SU-DHL-6 (cell line): ENCODE measurements around the gene IGLL5.

Experiments used
- H2AFZ ChIP-seq: fragments of 200-600 bp; sonication (generic); 2 replicates; pipeline ENCODE4 v1.6.1; 2014; ENCODE audit warnings: low read depth, mild to moderate bottlenecking, moderate library complexity, mixed read lengths, antibody characterized with exemption, low read length; ENCODE audit not compliant: severe bottlenecking
- H3F3A ChIP-seq: fragments of 200-600 bp; shearing (Covaris generic); 2 replicates; pipeline ENCODE4 v1.6.0; 2016; ENCODE audit warnings: antibody characterized with exemption, mild to moderate bottlenecking; ENCODE audit not compliant: insufficient read depth
- H3K27ac ChIP-seq: fragments of 200-600 bp; sonication (generic); 2 replicates; pipeline ENCODE4 v1.5.1; 2016; ENCODE audit warnings: low read depth, mild to moderate bottlenecking, low read length, moderate library complexity, mixed read lengths
- H3K27me3 ChIP-seq: fragments of 200-600 bp; sonication (generic), shearing (Covaris generic); 2 replicates; pipeline ENCODE4 v1.6.0; 2014; ENCODE audit warnings: mild to moderate bottlenecking, low read length
- H3K36me3 ChIP-seq: fragments of 200-600 bp; sonication (generic); 2 replicates; pipeline ENCODE4 v1.6.1; 2014; ENCODE audit warnings: mild to moderate bottlenecking, low read length, mixed read lengths
- H3K4me2 ChIP-seq: fragments of 300-600, 200-600 bp; shearing (Covaris generic), sonication (generic); 2 replicates; pipeline ENCODE4 v1.6.0; 2014; ENCODE audit warnings: low read length, low read depth, mild to moderate bottlenecking; ENCODE audit not compliant: poor library complexity, severe bottlenecking
- H3K4me3 ChIP-seq: fragments of 200-600 bp; sonication (generic); 2 replicates; pipeline ENCODE4 v1.5.1; 2014; ENCODE audit warnings: antibody characterized with exemption, low read length, mild to moderate bottlenecking, mixed read lengths; ENCODE audit not compliant: insufficient read depth, poor library complexity, severe bottlenecking
- H3K79me2 ChIP-seq: fragments of 200-600 bp; sonication (generic); 2 replicates; pipeline ENCODE4 v1.6.1; 2014; ENCODE audit warnings: mild to moderate bottlenecking, low read length, moderate library complexity; ENCODE audit not compliant: insufficient read depth
- H3K9ac ChIP-seq: fragments of 200-600 bp; sonication (generic); 2 replicates; pipeline ENCODE4 v1.7.0; 2014; ENCODE audit warnings: mild to moderate bottlenecking, low read length
- H3K9me2 ChIP-seq: fragments of 200-600 bp; sonication (generic); replicated peaks from 2 replicates; pipeline ENCODE4 v1.6.1; 2014; ENCODE audit warnings: low read length; ENCODE audit not compliant: insufficient read depth
- H3K9me3 ChIP-seq: fragments of 200-600 bp; sonication (generic); 2 replicates; pipeline ENCODE4 v1.6.1; 2014; ENCODE audit warnings: low read length, mixed read lengths; ENCODE audit not compliant: insufficient read depth
- H4K20me1 ChIP-seq: fragments of 200-600 bp; sonication (generic); 2 replicates; pipeline ENCODE4 v1.6.1; 2014; ENCODE audit warnings: low read depth, mild to moderate bottlenecking, antibody characterized with exemption, low read length, moderate library complexity, mixed read lengths
- EZH2phosphoT487 ChIP-seq: fragments of 200-600 bp; sonication (generic), shearing (Covaris generic); conservative IDR thresholded peaks from 2 replicates; pipeline ENCODE4 v1.6.1; 2018; ENCODE audit warnings: mild to moderate bottlenecking, antibody characterized with exemption, low read length, moderate library complexity, mixed read lengths
- TF ChIP-seq, protein P1 (sequence below): fragments of 200-600 bp; sonication (generic); IDR thresholded peaks from one replicate; pipeline ENCODE4 v1.5.1; 2017; ENCODE audit warnings: antibody characterized with exemption, mild to moderate bottlenecking, low read length, moderate library complexity; ENCODE audit not compliant: insufficient read depth, poor library complexity, severe bottlenecking

IGLL5 gene

DNA sequence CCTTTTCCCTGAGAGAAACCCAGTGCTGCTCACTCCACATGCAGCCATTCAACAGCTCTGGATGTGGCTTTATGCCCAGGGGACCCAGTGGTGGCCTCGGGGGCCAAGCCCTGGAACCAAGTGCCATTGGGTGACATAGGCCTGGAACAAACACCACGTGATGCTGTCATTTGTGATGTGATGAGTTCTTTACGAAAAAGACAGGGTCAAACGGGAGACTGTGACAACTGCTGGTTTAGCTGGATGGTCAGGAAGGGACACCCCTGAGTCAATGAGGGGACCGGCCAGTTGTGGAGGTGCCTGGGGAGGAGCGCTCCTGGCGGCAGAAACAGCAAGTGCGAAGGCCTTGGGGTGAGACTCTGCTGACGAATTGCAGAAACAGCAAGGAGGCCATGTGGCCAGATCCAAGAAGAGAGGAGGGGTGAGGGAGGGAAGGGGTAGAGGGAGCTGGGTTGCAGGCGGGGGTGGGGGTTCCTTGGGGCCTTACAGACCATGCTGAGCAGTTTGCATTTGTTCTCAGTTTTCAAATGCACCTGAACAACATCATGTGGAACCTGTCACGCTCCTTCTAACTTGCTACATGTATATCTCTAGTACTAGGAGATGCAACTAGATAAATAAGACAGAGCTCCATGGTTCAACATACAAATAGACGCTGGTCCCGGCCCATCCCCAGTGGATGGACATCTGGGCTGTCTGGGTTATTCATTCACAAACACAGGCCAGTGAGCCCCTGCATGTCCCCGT, 56.1 kb downstream of the IGLL5 start:
- Histone ChIP-seq H3K36me3 (no peaks in the 10 kb centered on the region), H3K9ac (peak overlapping the region; percentile 82), H2AFZ (no peak overlapping the region), H3K9me3 (no peaks in the 10 kb centered on the region), H3F3A (peaks cover 70% of the 10 kb centered on the region), H3K4me2 (peak overlapping the region; percentile 58), H3K27me3 (no peaks in the 10 kb centered on the region), H3K9me2 (no peaks in the 10 kb centered on the region), H3K27ac (peak overlapping the region; percentile 98), H3K4me3 (no peak overlapping the region), H4K20me1 (no peaks in the 10 kb centered on the region), H3K79me2 (peaks cover 22% of the 10 kb centered on the region; the same call in 1 of the 2 replicates)
- TF ChIP-seq EZH2phosphoT487: no peak
- TF ChIP-seq, protein P1, sequence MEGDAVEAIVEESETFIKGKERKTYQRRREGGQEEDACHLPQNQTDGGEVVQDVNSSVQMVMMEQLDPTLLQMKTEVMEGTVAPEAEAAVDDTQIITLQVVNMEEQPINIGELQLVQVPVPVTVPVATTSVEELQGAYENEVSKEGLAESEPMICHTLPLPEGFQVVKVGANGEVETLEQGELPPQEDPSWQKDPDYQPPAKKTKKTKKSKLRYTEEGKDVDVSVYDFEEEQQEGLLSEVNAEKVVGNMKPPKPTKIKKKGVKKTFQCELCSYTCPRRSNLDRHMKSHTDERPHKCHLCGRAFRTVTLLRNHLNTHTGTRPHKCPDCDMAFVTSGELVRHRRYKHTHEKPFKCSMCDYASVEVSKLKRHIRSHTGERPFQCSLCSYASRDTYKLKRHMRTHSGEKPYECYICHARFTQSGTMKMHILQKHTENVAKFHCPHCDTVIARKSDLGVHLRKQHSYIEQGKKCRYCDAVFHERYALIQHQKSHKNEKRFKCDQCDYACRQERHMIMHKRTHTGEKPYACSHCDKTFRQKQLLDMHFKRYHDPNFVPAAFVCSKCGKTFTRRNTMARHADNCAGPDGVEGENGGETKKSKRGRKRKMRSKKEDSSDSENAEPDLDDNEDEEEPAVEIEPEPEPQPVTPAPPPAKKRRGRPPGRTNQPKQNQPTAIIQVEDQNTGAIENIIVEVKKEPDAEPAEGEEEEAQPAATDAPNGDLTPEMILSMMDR: peak; percentile 51

DNA sequence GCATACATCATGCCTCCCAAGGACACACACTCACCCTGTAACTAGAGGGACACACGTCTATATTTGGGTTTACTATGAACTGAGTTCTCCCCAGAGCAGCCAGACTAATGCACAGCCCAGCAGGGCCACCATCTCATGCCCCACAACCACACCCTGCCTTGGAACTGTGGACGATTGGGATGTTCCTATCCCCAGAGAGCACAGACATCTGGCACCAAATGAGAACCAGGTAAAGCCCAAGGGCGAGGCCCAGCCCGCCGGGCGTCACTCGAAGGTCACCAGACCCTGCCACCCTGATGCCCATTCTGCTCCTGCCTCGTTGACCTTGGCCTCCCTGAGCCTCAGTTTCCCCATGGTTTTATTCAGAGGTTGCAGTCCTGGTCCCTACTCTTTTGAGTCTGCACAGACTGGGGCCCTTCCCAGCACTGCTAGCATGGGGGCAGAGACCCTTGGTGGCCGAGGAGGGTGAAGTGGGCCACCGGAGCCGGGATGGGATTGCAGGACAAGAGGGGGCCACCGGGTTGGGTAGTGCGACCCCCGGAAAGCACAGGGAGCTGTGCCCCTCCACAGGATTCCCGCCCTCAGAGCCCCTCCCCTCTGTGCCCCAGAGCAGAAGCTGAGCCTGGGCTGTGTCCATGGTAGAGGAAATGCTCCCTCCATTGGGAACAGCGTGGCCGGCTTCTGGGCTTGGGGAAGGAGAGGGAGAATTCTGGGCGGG, 56.8 kb downstream of the IGLL5 start:
- H3K27me3 ChIP-seq: no peaks in the 10 kb centered on the region
- H3K27ac ChIP-seq: peak overlapping the region; percentile 98
- H3K4me2 ChIP-seq: peak overlapping the region; percentile 58
- peaks cover 63% of the 10 kb centered on the region for H3F3A ChIP-seq
- H3K36me3 ChIP-seq: no peaks in the 10 kb centered on the region
- no peaks in the 10 kb centered on the region for H3K9me3 ChIP-seq
- no peaks in the 10 kb centered on the region for H3K9me2 ChIP-seq
- peaks cover 17% of the 10 kb centered on the region; the same call in 1 of the 2 replicates for H3K79me2 ChIP-seq
- H3K4me3 ChIP-seq: peak overlapping the region; percentile 14
- H4K20me1 ChIP-seq: no peaks in the 10 kb centered on the region
- H3K9ac ChIP-seq: peak overlapping the region; percentile 82
- no peak overlapping the region for H2AFZ ChIP-seq
- TF ChIP-seq, protein P1: no peak
- no peak for TF ChIP-seq EZH2phosphoT487

DNA sequence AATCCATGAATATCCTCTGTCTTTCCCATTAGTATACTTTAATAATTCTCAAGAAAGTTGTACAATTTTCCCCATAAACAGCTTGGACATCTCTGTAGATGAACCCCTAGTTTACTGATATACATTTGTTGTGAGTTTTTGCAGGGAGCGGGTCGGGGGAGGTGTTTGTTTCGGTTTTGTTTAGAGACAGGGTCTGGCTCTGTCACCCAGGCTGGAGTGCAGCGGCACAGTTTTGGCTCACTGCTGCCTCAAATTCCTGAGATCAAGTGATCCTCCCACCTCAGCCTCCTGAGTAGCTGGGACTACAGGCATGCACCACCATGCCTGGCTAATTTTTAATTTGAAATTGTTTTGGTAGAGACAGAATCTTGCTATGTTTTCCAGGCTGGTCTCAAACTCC, 57.6 kb downstream of the IGLL5 start:
- Histone ChIP-seq H3K4me2 (peak overlapping the region; percentile 58), H3K9me3 (no peaks in the 10 kb centered on the region), H3K4me3 (peak overlapping the region; percentile 14), H2AFZ (no peak overlapping the region), H3K79me2 (peaks cover 17% of the 10 kb centered on the region; the same call in 1 of the 2 replicates), H3K36me3 (no peaks in the 10 kb centered on the region), H3K27ac (peak overlapping the region; percentile 98), H3F3A (peaks cover 55% of the 10 kb centered on the region), H3K9me2 (no peaks in the 10 kb centered on the region), H3K9ac (peak overlapping the region; percentile 82), H3K27me3 (no peaks in the 10 kb centered on the region), H4K20me1 (no peaks in the 10 kb centered on the region)
- no peak for TF ChIP-seq EZH2phosphoT487
- TF ChIP-seq, protein P1: no peak
